Neutrophil (primary cell): ENCODE measurements around the gene RETREG1.

Experiments
- H3K27ac ChIP-seq: fragments of 200-600 bp; sonication (generic); 2 replicates; pipeline ENCODE4 v1.5.1; 2016; ENCODE audit warnings: mild to moderate bottlenecking, moderate library complexity
- H3K27me3 ChIP-seq: fragments of 200-600 bp; sonication (generic); 2 replicates; pipeline ENCODE4 v1.6.0; 2016; ENCODE audit warnings: mild to moderate bottlenecking
- H3K36me3 ChIP-seq: fragments of 200-600 bp; sonication (generic); 2 replicates; pipeline ENCODE4 v1.5.1; 2017
- H3K4me1 ChIP-seq, 2 experiments: fragments of 200-600 bp in 1 of 2; sonication (generic) in 1 of 2; 1 replicate in 1 of 2; 2 replicates in 1 of 2; pipeline versions ENCODE4 v1.5.1 to v1.6.1; 2013 to 2016; ENCODE audit warnings: low read depth in 1 of 2, low read length in 1 of 2, mild to moderate bottlenecking in 1 of 2, moderate library complexity in 1 of 2; ENCODE audit not compliant: control insufficient read depth in 1 of 2, insufficient read depth in 1 of 2
- H3K4me3 ChIP-seq, 2 experiments: fragments of 200-600 bp in 1 of 2; sonication (generic) in 1 of 2; 1 replicate in 1 of 2; 2 replicates in 1 of 2; pipeline ENCODE4 v1.5.1; 2013 to 2016; ENCODE audit warnings: low read depth in 1 of 2, low read length in 1 of 2, mild to moderate bottlenecking in 1 of 2, moderate library complexity in 1 of 2
- H3K9me3 ChIP-seq: fragments of 200-600 bp; sonication (generic); 2 replicates; pipeline ENCODE4 v1.5.1; 2016
- TF ChIP-seq, protein P1 (sequence below): fragments of 200-600 bp; sonication (generic); IDR thresholded peaks from 2 replicates; pipeline ENCODE4 v1.5.1; 2016; ENCODE audit warnings: antibody characterized with exemption

RETREG1 gene

DNA sequence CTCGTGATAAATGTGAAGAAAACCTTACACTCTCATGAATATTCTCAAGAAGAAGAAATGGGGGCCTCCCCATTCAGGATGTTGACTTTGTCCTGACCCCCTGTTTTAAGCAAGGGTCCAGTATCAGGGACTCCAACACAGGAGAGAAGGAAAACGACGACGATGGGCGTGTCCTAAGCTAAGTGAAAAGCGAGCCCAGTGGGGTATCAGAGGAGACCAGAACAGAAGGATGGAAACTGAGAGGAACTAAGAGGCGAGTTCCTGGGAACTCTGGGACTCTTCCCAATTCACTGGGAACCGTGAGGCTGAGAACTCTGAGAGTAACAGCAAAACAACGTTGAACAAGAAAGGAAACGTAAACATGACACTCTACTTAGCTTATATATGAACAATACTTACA is 14.6 kb downstream of the RETREG1 start:
- H3K9me3 ChIP-seq: no peaks in the 10 kb centered on the region
- H3K4me3 ChIP-seq: no peak overlapping the region
- TF ChIP-seq, protein P1, sequence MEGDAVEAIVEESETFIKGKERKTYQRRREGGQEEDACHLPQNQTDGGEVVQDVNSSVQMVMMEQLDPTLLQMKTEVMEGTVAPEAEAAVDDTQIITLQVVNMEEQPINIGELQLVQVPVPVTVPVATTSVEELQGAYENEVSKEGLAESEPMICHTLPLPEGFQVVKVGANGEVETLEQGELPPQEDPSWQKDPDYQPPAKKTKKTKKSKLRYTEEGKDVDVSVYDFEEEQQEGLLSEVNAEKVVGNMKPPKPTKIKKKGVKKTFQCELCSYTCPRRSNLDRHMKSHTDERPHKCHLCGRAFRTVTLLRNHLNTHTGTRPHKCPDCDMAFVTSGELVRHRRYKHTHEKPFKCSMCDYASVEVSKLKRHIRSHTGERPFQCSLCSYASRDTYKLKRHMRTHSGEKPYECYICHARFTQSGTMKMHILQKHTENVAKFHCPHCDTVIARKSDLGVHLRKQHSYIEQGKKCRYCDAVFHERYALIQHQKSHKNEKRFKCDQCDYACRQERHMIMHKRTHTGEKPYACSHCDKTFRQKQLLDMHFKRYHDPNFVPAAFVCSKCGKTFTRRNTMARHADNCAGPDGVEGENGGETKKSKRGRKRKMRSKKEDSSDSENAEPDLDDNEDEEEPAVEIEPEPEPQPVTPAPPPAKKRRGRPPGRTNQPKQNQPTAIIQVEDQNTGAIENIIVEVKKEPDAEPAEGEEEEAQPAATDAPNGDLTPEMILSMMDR: no peak
- H3K27ac ChIP-seq: no peak overlapping the region
- peaks cover 6% of the 10 kb centered on the region for H3K36me3 ChIP-seq
- H3K4me1 ChIP-seq: peaks cover 0 to 7% of the 10 kb centered on the region in 2 experiments
- no peaks in the 10 kb centered on the region for H3K27me3 ChIP-seq

DNA sequence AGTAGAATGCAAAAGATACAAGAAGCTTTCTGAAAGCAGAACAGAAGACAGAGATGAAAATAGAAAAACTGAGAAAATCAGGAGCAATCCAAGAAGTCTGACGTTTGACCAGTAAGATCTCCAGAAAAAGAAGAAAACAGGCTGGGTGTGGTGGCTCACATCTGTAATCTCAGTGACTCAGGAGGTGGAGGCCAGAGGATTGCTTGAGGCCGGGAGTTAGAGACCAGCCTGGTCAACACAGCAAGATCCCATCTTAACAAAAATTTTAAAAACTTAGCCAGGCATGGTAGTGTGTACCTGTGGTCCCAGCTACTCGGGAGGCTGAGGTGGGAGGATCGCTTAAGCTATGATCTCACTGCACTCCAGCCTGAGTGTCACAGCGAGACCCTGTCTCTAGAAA is 15.9 kb downstream of the RETREG1 start:
- TF ChIP-seq, protein P1: no peak
- no peak overlapping the region for H3K27ac ChIP-seq

DNA sequence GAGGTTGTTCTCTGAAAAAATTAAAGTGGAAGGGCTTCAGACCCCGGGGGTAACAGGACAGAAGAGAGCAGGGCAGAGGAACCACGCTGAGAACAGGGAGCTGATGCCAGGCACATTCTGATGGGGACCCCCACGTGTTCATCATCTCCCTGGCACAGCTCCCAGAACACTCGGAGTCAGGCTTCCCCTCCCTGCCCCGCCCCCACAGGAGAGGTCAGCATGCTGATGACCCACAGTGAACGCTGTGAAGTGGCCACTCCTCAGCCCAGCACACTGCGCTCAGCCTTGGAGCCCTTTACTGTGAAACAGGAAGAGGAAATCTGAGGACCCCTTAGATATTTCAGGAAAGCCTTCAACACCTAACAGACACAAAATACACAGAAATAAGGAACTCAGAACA is 16.4 kb downstream of the RETREG1 start:
- TF ChIP-seq, protein P1: no peak
- Histone ChIP-seq H3K4me1 (peaks cover 4 to 21% of the 10 kb centered on the region in 2 experiments), H3K27ac (no peak overlapping the region), H3K36me3 (peaks cover 6% of the 10 kb centered on the region), H3K4me3 (no peak overlapping the region), H3K9me3 (no peaks in the 10 kb centered on the region), H3K27me3 (no peaks in the 10 kb centered on the region)

More for the DNA sequence above, 15.9 kb downstream of the RETREG1 start:
- Histone ChIP-seq H3K9me3 (no peaks in the 10 kb centered on the region), H3K4me3 (no peak overlapping the region), H3K4me1 (peaks cover 0 to 15% of the 10 kb centered on the region in 2 experiments), H3K36me3 (peaks cover 6% of the 10 kb centered on the region), H3K27me3 (no peaks in the 10 kb centered on the region)

DNA sequence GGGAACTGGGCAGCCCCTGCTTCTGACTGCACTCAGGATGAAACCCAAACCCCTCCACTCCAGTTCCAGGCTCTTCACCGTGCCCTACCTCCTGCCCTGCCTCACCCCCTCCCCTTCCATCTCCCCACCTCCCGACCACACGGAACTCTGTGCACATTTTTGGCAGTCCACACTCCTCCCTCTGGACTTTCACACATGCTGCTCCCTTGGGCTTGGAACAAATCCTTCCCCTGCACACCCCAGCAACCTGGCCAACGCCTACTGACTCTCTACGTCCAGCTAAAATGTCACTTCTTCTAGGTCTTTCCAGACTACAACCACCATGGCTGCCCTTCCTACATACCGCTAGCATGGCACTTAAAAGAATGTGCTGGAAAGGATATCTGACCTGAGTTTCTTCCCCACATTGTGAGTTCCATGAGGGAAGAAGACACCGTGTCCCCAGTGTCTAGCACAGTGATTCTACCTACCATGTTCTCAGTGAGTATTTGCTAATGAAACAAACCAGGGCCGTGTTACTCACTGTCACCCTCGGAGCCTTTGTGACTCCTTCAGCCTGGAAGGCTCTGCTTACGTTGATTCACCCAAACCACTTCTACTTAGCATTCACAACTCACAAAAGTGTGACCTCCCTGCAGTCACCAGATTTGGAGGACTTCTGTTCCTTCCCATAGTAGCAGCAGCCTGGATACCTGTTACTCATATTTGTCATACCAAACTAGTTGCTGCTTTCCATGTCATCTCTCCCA is 18.7 kb downstream of the RETREG1 start:
- Histone ChIP-seq H3K27me3 (no peaks in the 10 kb centered on the region), H3K36me3 (peaks cover 6% of the 10 kb centered on the region), H3K4me3 (no peak overlapping the region), H3K4me1 (peaks cover 4 to 40% of the 10 kb centered on the region in 2 experiments), H3K27ac (no peak overlapping the region), H3K9me3 (no peaks in the 10 kb centered on the region)
- TF ChIP-seq, protein P1: no peak

DNA sequence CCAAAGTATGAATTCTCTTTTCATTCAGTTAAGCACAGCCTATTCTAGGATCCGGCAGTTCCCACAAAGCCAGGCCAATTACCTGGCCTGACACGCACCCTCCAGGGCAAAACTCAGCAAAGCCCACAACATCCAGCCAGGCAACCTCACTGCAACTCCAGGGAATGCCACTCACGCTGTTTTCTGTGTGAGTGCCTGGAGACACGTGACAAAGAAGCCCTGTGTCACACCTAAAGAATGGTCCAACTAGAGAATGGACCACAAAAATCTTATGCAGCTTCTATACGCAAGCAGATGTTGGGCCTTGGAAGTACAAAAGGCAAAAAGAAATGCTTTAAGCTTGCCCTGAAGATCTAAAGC is 20.2 kb downstream of the RETREG1 start:
- Histone ChIP-seq H3K9me3 (no peaks in the 10 kb centered on the region), H3K4me3 (no peak overlapping the region), H3K36me3 (peaks cover 6% of the 10 kb centered on the region), H3K4me1 (peaks cover 4 to 40% of the 10 kb centered on the region in 2 experiments), H3K27me3 (no peaks in the 10 kb centered on the region), H3K27ac (no peak overlapping the region)
- TF ChIP-seq, protein P1: no peak
